Renal cortex interstitium (tissue), 11 donors: ENCODE data around the gene CTNNA1. TPM values are rescaled to one million over a fixed set of nuclear protein-coding genes. Genes with fewer than 3 reads are reported as not detected.
A peak's percentile ranks its signal among the peaks of the same experiment; 100 is the strongest.
"Not testable (repeated sequence)": the region's sequence is repeated elsewhere in the genome, so short reads cannot be mapped to it uniquely, and the experiment has no call there.

ENCODE experiments used
- DNase-seq, 11 donors: peaks; one replicate each; pipeline ENCODE4 v3.0.0-alpha.2; 2013; ENCODE audit warnings: low read depth in 9 of 11, low spot score in 4 of 11; ENCODE audit errors: extremely low read depth in 1 of 11
- polyA plus RNA-seq, 3 donors: library from polyadenylated mRNA; unstranded; fragments of 120-200 nt; gene quantifications; one replicate each; pipeline ENCODE4 v1.2.1, GENCODE V29; 2013; ENCODE audit not compliant: insufficient read length in 3 of 3

CTNNA1 gene
- polyA plus RNA-seq, 3 donors, result 397 to 419 (median 414) TPM

DNA sequence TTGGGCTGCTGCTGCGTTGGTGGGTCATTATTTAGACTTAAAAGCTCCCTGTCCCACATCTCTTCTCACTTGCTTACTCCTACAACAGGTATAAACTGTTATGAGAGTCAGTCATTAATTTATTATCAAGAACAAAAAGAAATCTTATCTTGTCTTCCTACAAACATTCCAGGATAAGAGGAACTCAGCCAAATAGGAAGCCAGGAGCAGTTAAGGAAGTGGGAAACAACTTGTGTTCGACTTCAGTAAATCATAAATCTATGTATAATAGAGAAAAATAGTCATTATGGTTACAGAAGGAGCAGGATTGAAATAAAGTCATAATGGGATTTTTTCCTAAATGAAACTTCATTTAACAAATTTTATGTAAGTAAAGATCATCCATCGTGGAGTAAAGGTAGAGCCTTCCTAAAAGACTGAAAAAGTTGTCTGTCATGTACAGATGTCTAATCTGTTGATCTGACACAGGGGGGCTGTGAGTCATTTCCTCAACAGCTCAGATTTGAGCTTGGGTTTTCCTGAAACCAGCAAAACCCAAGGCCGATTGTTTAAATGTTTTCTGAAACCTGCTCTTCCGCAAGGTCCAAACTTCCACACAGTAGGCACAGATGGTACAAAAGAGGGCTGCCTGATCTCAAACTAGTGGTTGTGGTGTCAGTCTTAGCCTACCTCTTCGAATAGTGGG lies 147.2 kb downstream of the CTNNA1 start:
- no peak for DNase-seq

DNA sequence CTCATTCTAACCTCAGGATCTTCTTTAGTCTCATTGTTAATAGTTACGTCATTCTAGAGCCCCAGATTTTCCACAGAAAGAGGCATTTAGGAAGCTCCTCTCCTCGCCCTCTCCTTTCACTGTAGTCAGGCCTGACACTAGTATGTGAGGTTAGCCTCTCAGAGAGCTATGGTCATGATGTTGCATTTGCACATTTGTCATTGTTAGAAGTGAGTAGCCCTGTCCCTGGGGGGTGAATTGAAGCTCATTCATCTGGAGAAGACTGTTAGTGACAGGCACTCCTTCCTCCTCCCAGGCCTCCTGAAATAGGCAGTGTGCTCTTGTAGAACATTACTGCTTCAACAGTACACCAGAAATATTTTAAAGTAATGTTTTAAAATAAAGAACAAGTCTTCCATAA lies 148.5 kb downstream of the CTNNA1 start:
- DNase-seq, result no peak

DNA sequence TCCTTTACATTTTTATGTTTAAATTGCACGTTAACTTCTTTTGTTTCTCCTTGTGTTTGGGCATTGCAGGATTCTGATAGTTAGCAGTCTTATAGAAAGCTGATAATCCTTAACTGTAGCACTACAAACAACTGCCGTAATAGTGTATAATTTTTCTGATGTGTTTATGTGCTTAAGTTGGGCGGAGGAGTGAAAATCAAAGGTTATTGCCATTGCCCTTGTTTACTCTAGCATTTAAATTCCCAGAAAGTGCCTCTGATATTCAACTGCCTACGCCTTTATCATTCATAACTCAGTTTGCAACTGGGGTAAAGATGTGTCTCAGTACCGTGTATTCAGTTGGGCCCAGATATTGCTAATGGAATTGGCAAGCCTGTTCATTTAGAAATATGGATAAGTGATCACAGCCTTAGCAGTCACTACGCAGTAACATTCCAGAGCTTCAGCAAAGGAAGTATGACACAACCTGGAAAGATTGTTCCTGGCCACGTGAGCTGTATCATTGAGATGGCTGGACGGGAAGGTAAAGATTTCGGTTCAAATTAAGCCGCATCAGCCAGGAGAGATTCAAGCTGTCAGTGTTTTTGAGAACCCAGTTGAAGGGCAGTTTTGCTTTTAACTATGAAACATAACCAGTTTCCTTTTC lies 150.0 kb downstream of the CTNNA1 start:
- DNase-seq, result no peak

DNA sequence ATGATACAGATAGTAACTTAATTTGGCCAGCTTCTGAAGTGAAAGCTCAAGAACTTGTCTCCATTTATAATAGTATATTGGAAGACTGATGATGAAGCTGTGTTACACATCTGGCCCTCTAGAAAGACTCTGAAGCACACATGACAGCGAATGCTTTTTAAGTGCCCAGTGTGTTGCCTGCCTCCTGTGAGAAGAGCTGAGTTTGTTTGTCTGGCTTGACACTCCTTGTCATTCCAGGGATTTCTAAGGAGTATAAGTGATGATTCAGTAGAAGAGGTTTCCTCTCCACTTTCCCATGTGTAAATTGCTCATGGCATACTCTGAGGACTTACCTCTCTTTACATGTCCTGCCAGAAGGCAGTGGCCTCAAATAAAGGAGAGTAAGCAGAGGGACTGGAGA lies 152.3 kb downstream of the CTNNA1 start:
- DNase-seq, result no peak

DNA sequence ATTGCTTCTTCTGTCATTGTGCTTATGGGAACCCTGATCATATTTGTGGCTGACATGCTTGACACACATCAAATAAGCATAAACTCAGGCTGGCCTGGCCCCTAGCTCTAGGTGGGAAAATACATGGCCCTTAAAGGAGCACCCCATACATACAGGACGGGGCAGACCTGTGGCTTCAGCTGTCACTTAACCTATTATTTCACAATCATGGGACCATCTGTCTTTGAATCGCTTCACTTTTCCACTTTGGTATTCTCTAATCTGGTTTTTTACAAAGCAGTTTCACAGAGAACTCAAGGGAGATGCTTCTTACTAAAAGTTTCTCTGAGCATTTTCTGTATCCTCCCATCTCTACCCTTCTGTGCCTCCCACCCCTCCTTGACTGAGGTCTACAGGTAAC lies 156.5 kb downstream of the CTNNA1 start:
- no peak for DNase-seq

DNA sequence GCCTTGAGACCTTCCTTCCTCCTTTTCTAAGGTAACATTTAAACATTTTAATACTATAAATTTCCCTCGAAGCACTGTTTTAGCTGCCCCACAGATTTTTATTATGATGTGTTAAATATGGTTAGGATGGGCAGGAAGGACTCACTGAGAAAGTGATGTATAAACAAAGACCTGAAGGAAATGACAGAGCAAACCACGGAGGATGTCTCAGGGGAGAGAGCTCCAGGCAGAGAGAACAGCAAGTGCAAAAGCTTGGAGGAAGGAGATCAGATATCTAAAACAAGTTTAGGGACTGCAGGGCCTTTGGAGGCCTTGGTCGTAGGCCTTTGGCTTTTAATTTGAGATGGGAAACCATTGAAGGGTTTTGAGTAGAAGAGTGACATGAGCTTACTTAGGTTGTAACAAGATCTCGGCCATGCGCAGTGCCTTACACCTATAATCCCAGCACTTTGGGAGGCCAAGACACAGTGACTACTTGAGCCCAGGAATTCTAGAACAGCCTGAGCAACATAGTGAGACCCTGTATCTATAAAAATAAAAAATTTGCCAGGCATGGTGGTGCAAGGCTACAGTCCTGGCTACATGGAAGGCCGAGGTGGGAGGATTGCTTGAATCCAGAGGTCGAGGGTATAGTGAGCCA lies 157.4 kb downstream of the CTNNA1 start:
- no peak for DNase-seq

DNA sequence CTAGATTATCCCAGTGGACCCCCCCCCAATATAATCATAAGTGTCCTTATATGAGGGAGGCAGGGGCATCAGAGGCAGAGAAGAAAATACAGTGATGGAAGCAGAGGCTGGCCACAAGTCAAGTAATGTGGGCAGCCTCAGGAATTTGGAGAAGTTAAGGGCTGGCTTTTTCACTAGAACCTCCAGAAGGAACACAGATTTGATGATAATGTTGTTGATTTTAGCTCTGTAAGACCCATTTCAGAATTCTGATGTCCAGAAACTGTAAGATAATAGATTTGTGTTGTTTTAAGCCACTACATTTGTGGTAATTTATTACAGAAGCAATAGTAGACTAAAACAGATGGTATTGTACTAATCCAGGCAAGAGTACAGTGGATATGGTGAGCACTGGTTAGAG lies 158.2 kb downstream of the CTNNA1 start:
- DNase-seq, result no peak

DNA sequence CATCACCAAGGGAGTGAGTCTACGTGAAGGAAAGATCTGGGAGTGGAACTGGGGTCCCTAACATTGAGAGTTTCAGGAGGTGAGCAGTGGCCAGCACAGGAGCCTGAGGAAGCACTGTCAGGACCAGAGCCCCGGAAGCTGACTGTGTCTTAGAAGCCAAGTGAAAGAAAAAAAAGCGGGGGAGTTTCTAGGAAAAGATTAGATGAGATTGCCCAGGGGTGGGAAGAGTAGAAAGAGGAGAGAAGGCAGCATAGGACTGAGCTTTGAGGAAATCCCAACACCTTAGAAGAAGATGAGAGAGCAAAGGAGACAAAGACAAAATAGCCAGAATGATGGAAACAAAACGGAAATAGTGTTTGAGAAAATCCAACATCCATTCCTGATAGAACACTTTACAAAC lies 158.9 kb downstream of the CTNNA1 start:
- DNase-seq, result no peak

DNA sequence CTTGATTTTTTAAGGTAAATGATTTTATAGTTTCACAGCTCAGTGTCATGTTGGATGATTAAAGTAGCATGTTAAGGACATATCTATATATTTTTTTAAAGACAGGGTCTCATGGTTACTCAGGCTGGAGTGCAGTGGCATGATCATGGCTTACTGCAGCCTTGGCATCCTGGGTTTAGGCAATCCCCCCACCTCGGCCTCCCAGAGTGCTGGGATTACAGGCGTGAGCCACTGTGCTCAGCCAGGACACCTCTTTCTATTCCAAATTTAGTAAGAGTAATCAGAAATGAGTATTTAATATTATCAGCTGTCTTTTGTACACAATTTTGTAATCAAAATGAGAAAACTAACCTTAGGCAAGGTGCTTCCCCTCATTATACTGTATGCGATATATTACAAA lies 160.5 kb downstream of the CTNNA1 start:
- no peak for DNase-seq

DNA sequence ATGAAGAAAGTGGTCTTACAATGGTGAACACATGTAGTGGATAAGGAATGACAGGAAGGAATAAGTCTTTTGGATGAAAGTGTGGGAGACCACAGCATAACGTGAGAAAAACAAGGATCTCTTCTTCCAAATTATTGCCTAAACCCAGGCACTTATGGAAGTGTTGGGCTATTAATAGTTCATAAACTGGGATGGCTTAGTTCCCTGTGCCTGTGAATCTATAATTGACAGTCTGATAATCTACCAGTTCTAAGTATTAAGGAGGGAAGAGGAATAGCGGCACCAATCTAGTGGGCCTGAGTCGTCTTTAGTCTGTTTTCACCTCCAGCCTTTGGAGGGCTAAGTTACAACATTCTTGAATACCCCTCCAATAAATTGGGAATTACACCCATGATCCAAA lies 161.1 kb downstream of the CTNNA1 start:
- DNase-seq, result no peak

DNA sequence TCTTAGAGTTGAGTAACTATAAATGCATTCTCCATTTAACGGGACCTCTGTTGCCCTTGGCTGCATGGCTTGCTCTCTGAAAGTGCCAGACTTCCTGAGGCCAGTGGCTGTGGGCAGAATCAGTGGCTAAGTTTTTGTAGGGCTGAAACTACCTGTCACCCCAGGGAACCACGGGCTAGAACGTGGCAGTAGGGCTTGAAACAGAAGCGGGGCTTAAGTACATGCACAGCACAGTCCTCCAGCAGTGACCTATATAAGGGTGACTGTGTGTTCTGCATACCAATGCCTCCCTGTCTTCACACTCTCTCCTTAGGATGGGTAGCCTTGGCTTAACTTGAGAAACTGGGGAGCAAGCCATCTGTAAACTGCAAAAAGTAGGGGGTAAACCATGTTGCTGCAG lies 165.5 kb downstream of the CTNNA1 start:
- DNase-seq, result no peak

DNA sequence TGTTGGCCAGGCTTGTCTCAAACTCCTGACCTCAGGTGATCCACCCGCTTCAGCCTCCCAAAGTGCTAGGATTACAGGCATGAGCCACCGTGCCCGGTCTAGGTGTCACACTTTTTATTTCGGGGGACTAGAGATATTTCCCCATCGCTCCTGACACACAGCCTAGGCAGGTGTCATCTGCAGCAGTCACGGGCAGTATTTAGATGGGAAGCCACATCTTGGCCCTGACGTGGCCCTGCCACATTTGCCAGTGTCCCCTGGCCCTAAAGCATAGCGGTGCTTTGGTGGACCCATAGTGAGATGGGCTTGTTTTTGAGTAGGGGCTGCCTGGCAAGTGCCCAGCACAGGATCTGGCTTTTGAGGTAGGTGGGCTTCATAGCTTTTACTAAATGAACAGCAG lies 167.0 kb downstream of the CTNNA1 start:
- no peak for DNase-seq

DNA sequence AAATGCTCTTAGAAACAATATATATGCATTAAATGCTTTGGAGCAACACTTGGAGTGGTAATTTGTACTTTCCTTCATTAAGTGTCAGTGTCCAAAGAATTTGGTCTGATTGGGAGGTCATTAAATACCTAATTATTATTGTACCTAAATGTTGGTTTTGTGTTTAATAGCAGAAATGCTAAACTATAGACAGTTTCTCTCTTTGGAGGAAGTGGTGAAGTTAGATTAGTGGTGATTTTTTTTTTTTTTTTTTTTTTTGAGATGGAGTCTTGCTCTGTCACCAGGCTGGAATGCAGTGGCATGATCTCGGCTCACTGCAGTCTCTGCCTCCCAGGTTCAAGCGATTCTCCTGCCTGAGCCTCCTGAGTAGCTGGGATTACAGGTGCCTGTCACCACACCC lies 168.1 kb downstream of the CTNNA1 start:
- DNase-seq, result not testable (repeated sequence)

DNA sequence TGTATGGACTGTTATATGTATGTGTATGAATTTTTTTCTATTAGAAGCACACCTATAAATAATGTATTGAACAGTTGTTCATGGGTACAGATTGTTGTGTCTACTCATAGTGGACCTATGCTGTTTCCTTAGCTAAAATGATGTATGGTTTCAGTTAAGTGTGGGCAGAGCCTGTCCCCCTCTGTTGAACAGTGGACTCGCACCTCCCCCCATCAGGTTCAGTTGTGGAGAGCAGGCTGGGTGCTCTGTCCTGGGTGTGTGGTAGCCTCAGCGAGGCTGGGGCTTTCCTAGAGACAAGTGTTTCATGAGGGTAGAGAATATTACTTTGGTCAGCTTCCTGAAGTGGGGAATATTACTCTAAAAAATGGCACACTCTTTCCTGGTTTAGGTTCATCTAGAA lies 169.3 kb downstream of the CTNNA1 start:
- DNase-seq, result no peak

DNA sequence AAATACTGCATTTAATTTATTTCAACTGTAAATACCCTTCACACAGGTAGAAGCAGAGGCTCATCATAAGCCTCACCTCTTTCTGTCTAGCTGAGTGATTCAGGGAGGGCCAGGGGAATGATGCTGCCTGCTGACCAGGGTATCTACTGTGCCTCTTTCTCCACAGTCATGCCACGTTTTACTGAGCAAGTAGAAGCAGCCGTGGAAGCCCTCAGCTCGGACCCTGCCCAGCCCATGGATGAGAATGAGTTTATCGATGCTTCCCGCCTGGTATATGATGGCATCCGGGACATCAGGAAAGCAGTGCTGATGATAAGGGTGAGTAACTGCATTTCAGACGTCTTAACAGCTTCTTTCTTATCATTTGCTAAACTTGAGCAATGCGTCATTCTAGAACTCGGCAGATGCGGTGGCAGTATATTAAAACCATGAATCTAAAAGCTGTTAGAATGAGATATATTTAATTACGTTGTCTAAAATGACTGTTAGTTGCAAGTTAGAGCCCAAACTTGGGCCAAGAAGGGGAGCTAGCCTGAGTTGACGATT lies 171.9 kb downstream of the CTNNA1 start:
- no peak for DNase-seq

DNA sequence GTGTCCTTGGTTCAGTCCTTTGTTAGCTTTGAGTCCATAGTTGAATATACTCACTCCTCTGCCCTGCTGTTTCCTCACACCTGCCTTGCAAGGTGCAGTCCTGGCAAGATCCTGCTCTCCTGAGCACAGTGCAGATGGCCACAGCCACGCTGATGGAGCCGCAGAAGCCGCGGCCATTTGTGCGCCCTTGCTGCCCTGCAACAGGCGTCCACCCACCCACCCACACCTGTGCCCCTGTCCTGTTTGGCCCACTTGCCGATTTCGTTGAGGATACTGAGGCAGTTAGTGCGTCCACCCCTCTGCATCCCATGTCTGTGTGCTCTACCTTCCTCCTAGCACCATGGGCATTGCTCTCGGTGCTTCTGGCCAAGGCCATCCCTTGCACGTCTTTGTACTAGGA lies 173.0 kb downstream of the CTNNA1 start:
- DNase-seq, result no peak

DNA sequence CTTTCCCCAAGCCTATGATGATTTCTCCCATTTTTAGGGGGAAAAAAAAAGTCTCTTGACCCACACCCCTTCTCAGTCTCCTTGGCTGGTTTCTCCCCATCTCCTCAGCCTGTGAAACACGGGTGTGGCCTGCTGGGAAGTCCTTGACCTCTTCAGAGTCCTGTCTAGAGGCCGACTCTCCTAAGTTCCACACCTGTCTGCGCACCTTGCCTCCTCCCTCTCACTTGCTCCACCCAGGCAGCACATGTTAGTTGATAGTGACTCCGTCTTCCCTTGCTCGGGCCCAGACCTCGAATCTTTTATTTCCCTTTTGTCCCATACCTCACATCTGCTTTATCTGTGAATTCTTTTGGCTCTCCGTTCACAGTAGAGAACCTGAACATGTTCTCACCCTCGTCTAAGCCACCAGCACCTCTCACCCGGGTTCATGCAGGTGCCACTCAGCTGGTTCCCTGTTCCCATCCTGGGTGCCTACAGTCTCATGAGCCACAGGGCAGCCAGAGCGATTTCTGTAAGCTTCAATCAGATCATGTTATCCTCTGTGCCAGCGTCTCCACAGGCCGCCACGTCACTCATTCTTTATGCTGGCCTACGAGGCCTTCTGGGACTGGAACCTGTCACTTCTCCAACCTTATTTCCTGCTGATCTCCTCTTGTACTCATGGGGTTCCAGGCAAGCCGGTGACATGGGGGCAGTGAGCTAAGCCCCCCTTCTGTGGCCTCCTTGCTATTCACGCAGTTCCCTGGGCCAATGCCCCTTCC lies 173.6 kb downstream of the CTNNA1 start:
- DNase-seq, result no peak

DNA sequence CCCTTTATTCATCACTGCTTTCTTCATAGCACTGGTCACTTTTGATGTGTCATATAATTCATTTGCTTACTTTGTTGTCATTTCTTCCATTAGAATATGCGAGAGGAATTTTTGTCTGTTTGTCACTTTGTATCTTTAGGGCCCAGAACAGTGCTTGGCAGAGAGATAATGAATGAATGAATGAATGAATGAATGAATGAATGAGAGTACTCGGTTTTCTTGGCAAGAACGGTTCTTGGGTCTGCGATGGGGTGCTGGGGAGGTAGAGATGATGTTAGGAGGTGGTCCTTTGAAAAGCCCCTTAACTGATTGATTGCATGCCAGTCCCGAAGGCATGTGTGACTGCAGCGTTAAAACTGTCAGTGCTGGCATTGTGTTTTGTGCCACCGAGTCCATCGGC lies 174.3 kb downstream of the CTNNA1 start:
- no peak for DNase-seq

DNA sequence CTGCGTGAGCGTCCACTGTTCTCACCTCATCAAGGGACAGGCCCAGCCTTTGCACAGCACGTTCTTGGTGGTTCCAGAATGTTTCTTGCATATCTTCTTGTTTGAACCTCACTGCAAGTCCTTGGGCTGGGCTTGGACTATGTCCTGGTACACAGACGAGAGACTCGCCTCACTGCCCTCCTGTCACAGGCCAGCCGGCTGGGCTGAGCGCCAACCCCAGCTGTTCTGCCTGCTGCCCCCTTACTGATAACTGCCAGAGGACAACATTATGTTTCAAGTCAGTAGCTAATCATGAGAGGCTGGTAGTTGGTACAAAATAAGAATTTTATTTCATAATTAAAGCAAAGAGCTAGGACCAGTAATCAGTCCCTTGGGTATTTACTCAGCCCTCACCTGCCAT lies 174.8 kb downstream of the CTNNA1 start:
- peak in 2 of 11 donors; percentile 27 to 39 for DNase-seq

DNA sequence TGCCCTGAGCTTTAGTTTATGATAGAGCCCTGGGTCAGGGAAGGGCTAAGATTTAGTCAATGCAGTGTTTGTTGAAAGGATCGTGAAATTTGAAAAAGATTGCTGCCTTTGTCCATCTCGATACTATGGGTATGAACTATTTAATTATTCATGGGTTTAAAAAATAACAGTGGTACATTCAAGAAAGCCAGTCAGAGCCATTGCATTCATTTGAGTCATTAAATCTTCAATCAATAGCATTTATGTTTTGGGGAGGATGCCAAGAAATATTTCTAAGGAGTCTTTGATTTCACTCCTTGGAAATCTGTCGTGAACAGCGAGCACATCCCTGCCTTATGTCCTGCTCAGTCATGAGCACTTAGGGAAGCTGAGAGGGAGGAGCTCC lies 176.3 kb downstream of the CTNNA1 start:
- DNase-seq, result no peak
